Lower leg skin (tissue), 4 donors: Measurements from ENCODE around the gene CWC27. TPM values are rescaled to one million over a fixed set of nuclear protein-coding genes. Genes with fewer than 3 reads are reported as not detected.
A peak's percentile ranks its signal among the peaks of the same experiment; 100 is the strongest.

Source experiments
- DNase-seq, 2 donors: peaks; one replicate each; pipeline ENCODE4 v3.0.0-alpha.2; 2019; ENCODE audit warnings: low spot score in 2 of 2
- H3K4me3 ChIP-seq: fragments of 200-600 bp; sonication (generic); 2 replicates; pipeline ENCODE4 v1.5.1; 2017; ENCODE audit warnings: mild to moderate bottlenecking, low read depth; ENCODE audit not compliant: poor library complexity, severe bottlenecking
- CTCF ChIP-seq, 3 donors: fragments of 450-650 bp; IDR thresholded peaks; one replicate each; pipeline ENCODE4 v1.5.1; 2016; ENCODE audit warnings: antibody characterized with exemption in 3 of 3, mild to moderate bottlenecking in 3 of 3, moderate library complexity in 2 of 3
- POLR2A ChIP-seq, 2 donors: fragments of 450-650 bp; IDR thresholded peaks; one replicate each; pipeline ENCODE4 v1.6.1; 2016 to 2017; ENCODE audit warnings: antibody characterized with exemption in 2 of 2, mild to moderate bottlenecking in 1 of 2, moderate library complexity in 1 of 2
- WGBS, 2 donors: methylation state at CpG; one replicate each; pipeline ENCODE4 v1.1.5; 2018; 5-methylcytosine and 5-hydroxymethylcytosine counted together
- intact Hi-C: fragments of 100-400 bp; cut with DNase I; formaldehyde crosslinking; loops from one replicate; pipeline ENCODE4 v1.15.0; 2023; ENCODE audit warnings: low total_unique reads
- total RNA-seq, 4 donors: library from RNA; depleted of rRNA; stranded (reverse); fragments of >200 nt; gene quantifications; one replicate each; pipeline ENCODE4 v1.1.0, GENCODE V29; 2016

Gene CWC27
- total RNA-seq, 4 donors from 2014 or later, result 10.3 to 17.8 (median 13.7) TPM

- H3K4me3 ChIP-seq, result peak overlapping the region; percentile 27
- DNase-seq, result peak; percentile 69 to 97
- TF ChIP-seq CTCF (IDR thresholded peaks at IDR 0.05), result no peak
- TF ChIP-seq POLR2A (IDR thresholded peaks at IDR 0.05), result no peak
- intact Hi-C loops, result no loop called here
- WGBS, 2 donors, result 2% methylated on average over 58 to 62 of the region's 68 CpGs
Measured at GRCh38 chr5:65035211-65036206, 266.8 kb downstream of the CWC27 start.

DNA sequence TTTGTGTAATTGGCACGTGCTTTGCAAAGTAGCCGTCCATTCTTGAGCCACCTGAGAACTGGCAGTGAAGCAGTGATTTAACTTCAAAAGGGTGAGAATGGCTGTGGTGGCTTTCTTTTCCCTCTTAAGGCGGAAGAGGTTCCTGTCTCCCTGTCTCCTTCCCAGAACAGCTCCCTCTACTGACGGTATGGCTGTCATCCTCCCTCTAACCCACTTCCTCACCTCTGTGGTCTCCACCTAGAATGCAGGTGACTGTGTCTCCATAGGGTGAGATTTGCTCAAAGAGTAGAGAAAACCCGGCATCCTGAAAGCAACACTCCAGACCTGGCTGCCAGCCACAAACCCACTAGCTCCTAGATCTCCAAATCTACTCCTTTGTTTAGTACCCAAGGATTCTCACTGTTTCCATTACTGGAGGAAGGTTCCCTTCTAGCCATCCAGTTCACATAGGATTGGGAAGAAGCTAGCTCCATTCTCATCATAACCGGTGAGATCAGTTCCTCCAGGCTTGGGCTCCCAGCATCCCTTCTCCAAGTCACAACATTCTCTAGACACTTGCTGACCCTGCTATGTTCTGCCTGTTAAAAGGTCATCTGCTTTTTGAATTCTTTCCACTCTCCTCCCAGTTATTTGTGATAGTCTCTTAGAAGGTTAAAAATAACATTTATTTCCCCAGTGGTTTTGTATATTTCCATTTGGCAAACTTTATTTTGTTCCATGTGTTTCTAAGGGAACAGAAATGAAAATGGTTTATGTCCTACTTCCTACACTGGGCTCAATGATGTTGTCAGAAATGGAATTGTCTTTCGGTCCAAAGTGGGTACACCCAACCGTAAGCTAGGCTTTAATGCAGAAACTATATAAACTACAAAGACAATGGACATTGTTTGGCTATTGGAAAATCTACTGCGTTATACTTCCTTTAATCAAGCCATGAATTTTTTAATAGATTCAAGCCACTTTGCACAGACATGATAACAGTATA, 269.4 kb downstream of the CWC27 start:
- TF ChIP-seq POLR2A (IDR thresholded peaks at IDR 0.05) (no peak), CTCF (IDR thresholded peaks at IDR 0.05) (no peak)
- WGBS, 2 donors, result 68 to 71% methylated on average over 9 of the region's 9 CpGs
- intact Hi-C loops, result no loop called here

DNA sequence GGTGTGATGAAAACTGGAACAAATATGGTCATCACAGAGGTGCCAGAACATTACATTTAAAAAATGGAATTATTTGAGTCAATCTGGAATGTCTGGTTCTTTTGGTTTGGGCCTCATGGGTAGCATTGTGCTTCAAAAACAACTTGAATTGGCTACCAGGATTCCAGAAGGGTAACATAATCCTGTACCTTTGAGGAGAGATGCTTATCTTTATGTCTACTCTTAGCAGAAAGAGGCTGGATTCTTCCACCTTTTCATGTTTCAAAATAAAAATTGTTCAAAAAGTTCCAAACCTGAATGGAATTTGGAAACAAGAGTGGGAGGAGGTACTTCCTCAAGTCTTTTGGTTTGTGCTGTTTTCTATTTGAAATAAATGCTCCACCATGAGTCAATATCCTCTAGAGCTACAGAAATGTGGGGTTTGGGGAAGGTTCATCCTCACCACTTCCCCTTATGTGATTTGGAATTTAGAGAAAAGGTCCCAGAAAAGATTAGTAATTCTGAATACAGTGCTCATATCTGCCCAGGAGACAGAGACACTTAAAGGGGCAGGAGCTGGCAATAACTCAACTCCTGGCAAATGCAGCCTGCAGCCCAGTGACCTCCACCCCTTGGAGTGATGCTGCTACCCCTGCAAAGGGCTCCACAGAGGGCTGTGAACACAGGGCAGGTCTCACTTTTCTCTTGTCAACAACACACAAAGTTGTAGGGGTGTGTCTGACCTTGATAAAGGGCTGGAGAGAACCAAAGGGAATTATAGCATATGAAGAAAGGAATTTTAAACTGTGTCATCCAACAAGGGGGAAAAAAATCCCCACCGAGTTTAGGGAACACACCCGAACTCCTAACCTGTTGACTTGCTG, 272.8 kb downstream of the CWC27 start:
- WGBS, 2 donors, result 68 to 78% methylated on average over 2 of the region's 2 CpGs
- DNase-seq, result no peak
- intact Hi-C loops, result no loop called here
- TF ChIP-seq POLR2A (IDR thresholded peaks at IDR 0.05) (no peak), CTCF (IDR thresholded peaks at IDR 0.05) (no peak)
- no peak overlapping the region for H3K4me3 ChIP-seq

More for the DNA sequence above, 269.4 kb downstream of the CWC27 start:
- no peak overlapping the region for H3K4me3 ChIP-seq
- DNase-seq, result no peak

DNA sequence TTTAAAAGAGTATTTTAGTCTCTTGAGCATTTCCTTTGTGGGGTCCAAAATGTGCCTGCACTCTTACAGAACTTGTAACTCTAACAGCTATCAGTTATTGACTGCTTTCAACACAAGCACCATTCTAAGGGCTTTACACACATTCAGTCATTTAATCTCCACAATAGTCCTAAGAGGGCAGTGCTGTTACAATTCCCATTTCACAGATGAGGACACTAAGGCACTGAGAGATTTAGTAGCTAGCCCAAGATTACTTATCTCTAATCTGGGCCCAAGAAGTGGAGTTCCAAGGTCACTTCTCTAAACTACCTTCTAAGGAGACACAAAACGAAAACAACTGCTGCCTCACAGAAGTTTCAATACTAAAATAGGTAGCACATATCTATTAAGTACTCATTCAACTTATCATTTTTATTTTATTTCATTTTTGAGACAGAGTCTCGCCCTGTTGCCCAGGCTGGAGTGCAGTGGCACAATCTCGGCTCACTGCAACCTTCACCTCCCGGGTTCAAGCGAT, 275.2 kb downstream of the CWC27 start:
- WGBS, 2 donors, result 94 to 96% methylated on average over 5 of the region's 5 CpGs
- TF ChIP-seq POLR2A (IDR thresholded peaks at IDR 0.05) (no peak), CTCF (IDR thresholded peaks at IDR 0.05) (no peak)
- intact Hi-C loops, result no loop called here
- no peak overlapping the region for H3K4me3 ChIP-seq
- no peak for DNase-seq

- intact Hi-C loops, result no loop called here
- DNase-seq, result no peak
- WGBS, 2 donors, result 91% methylated on average over 3 of the region's 3 CpGs
- H3K4me3 ChIP-seq, result no peak overlapping the region
- no peak for TF ChIP-seq CTCF (IDR thresholded peaks at IDR 0.05)
- TF ChIP-seq POLR2A (IDR thresholded peaks at IDR 0.05), result no peak
Measured at GRCh38 chr5:65047225-65047624, 278.5 kb downstream of the CWC27 start.
